ENCODE measurements around the gene GNS.

GNS gene

DNA sequence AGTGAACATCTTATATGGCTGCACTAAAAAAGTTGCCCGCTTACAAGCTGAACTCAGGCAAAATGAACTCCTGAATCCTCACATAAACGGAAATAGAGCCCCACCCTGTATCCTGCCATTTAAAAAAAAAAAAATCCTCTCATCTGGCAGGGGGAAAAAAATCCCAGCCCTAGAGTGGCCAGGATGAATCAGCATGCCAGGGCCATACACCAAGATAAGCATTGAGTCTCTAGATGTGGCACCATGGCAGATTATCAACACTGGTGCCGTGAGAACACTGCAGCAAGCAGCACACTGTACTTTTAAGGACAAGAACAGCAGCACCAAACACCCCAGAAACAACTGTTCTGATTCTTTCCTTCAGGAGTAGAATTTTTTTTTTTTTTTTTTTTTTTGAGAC lies 83.4 kb downstream of the GNS start:
- no peak for DNase-seq (ENCODE audit: low read depth in 2 of 2, low spot score in 1 of 2)

DNA sequence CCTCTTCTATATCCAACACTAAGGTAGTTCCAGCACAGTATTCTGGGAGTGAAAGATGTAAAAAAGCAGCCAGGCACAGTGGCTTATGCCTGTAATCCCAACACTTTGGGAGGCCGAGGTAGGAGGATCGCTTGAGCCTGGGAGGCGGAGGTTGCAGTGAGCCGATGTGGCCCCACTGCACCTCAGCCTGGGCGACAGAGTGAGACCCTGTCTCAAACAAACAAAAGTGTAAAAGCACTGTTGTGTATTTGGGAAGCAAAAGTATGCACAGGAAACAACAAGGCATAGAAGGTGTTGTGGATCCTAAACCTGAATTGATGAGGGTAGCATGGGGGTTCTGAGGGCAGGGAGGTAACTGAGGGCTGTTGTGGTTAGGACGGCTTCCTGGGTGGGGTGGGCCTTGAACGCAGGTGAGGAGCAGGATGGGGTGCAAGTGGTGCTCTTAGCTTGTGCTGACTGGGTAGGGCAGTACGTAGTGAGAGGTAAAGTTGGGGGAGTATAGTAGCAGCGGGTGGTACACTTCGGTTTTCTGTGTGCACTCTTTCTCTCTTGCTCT lies 84.8 kb downstream of the GNS start:
- no peak for DNase-seq (ENCODE audit: low read depth in 2 of 2, low spot score in 1 of 2)

DNA sequence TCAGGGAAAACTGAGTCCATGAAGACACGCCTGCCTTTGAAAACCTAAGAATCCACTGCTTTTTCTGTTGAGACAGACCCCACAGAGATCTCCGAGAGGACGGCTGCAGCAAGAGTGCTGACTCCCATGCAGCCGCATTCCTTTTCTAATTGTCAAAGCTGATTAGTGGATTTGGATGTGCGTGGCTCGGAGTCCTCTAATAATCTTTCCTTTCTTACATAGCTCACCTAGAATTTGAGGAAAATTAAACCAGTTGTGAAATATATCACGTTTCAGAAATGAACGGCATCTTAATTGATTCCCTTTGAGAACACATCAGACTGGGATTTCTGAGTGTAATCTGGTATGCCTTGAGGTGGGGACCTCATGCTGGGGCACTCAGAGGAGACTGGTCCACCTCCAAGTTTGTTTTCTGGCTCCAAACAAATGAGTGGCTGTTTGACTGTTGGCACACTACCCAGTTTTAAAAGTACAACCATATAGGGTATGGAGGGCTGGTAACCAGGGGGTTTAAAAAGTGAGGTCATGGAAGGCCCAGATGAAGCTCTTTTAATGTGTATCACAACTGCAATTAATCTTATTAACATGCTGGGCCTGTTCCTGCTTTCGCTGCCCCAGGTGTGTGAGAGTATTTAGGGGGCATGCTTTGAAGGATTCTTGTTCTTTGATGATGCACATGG lies 85.6 kb downstream of the GNS start:
- no peak for DNase-seq (ENCODE audit: low read depth in 2 of 2, low spot score in 1 of 2)

DNA sequence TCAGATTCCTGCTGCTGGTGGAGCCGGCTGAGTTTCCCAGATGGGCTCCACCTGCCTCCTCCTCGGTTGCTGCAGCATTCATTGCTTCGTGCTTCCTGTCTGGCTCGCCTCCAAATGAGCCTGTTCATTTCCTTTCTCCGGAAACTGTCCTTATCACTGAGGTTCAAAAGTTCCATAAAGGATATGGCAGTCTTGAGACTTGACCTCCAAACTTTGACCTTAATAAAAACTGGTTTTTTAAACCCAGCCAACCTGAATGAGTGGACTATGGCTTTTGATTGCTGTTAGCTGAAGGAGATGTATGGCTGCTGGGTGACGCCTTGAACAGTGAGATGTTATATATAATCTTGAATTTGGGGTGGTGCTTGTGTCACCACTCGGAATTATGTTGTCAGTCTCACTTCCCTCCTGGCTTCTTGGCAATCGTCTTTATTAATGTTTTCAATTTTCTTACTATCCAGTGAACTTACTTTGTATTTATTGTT lies 86.2 kb downstream of the GNS start:
- DNase-seq (ENCODE audit: low read depth in 2 of 2, low spot score in 1 of 2), result no peak

DNA sequence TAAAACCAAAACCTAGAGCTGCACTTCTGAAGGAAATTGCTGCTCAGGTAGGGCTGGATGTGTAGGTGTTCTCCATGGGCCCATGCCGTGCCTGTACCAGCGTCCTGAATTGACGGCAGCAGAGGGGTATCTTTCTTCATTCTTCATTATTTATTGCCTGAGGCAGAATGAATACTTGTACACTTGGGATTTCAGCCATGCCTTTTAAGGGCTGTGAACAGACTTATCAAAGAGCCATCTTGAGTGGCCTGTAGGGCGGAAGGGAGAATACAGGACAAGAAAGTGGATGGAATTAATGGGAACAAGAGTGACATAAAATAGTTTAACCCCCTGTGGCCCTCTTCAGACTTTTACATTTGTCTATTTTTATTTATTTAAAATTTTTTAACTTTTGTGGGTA lies 87.5 kb downstream of the GNS start:
- no peak for DNase-seq (ENCODE audit: low read depth in 2 of 2, low spot score in 1 of 2)

DNA sequence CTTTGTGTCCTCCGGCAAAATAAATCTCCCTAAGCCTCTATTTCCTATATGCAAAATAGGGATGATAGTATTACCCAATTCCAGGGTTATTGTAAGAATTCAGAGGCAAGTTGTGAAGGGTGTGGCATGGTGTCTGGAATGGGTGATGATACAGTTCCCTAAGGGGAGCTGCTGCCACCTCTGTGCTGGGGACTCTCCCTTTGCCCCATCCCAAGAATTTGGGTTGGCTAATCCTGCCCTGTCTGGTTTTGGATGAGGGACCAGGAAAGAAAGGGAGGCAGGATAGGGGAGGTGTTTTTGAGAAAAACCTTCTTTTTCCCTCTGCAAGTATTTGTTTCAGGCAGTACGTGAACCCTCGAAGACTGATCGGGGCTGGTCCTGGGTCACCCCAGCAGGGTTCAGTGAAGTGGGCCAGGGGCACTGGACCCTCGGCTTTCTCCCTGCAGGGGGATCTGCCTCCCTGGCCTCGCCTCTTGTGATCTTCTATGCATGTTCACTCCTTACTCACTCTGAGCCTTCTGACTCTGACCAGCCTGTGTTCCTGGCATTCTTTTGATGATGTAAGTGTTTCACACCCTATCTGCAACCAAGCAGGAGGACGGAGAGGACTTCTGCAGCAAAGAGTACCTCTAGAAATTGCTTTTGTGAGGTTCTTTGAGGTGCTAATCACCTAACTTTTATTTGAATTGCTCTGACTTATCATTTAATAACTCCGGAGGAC lies 88.1 kb downstream of the GNS start:
- DNase-seq (ENCODE audit: low read depth in 2 of 2, low spot score in 1 of 2), result no peak

DNA sequence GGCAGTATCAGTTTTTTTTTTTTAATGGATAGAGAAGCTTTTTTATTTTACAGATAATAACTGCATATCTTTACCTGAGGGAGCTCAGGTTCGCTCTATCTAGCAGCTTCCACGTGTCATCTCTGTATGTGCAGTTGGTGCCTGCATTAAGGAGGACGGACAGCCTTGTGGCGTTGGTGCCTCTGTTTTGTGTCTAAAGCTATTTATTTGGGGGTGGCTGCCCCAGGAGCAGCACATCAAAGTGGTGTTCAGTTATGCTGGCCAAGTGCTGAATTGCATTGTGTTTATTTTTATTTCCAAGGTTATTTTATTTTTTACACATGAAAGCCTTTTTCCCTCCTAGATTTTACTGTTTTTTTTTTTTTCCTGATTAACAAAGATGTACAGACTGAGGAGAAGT lies 89.2 kb downstream of the GNS start:
- DNase-seq (ENCODE audit: low read depth in 2 of 2, low spot score in 1 of 2), result no peak

DNA sequence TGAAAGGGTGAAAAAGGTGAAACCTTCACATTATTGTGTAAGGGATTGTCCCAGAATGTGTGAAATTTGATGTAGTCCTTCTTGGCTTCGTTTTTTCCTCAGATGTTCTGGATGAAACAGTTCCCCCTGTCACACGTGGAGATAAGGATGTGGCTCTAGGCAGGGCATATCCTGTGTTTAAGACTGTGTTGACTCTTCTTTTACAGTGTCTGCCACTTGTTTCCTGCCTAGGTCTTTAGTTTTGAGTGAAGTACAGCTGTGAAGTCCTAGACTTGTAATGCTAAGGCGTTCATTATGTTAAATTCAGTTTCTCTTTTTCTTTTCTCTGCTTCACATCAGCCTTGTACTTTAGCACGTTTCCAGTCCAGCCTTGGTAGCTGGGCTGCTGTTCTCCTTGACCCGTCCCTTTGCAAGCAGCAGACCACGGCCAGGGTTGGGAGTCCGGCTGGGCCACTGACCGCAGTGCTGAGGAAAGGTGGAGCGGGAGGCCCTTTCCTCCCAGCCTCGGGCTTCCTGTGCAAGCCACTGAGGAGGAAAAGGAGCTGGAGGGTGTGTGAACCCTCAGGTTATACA lies 89.8 kb downstream of the GNS start:
- DNase-seq (ENCODE audit: low read depth in 2 of 2, low spot score in 1 of 2), result no peak

DNA sequence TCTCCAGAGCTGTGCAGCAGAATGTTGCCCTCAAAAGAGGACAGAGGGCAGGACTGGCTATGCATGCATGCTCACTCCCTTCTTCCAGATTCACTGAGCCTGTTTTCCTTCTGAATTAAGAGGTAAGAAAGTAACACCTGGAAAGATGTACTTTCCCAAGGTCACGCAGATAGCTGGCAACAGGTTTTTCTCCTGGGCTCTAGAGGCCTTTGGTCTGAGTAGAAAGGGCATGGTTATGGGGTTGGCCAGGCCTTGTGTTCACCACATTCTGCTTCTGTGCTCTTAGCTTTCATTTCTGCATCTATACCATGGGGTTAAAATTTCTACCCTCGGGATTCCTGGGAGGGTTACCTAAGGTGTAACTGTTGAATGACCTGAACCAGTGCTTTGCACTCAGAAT lies 91.4 kb downstream of the GNS start:
- DNase-seq (ENCODE audit: low read depth in 2 of 2, low spot score in 1 of 2), result no peak

DNA sequence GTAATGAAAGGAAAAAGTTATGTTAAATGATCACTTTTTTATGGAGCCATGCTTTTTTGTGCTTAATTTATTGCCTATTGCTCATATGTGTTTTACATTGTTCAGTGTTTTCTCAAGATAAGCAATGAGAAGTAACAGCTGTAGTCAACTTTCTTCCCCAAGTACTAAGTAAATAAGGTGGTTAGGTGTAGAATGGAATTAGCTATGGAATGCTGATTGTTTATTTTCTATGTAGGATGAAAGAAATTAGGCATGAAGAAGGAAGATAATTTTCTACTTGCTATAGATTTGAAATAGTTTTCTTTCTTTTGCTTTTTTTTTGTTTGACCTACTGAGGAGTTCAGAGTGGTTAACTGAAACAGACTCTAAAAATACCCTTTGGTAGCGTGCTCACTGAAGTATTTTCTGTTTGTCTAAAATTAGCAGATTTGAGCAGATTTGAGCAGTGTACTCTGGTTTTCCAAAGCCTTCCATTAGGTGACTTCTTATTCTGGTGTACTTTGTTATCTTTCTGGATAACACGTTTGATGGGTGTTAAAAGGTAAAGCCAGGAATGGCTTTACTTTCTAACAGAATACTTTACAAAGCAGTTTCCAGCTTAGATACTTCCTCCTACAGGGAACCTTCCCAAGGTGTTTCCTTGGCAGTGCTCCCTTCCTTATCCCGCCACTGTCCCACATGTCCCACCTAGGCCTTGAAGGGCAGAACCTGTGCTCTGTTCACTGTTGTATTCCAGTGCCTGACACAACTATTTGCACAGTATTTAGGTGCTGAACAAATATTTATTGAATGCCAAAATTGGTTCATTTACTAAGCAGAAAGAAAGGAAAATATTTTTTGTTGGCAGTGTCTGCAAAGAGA lies 92.9 kb downstream of the GNS start:
- no peak for DNase-seq (ENCODE audit: low read depth in 2 of 2, low spot score in 1 of 2)

DNA sequence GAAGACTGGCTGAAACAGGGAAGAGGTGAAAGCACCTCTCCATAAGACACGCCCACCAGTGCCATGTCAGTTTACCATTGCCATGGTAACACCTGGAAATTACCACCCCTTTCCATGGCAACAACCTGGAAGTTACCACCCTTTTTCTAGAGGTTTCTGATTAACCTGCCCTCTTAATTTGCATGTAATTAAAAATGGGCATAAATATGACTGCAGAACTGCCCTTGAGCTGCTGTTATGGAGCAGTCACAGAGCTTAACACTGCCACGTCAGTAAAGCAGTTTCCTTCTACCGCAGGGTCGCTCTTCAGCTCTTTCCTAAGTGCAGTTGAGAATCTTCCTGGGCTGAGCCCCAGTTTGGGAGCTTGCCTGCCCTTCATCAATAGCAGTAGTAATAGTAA lies 93.7 kb downstream of the GNS start:
- DNase-seq (ENCODE audit: low read depth in 2 of 2, low spot score in 1 of 2), result no peak

Data from stimulated activated CD8-positive, alpha-beta memory T cell treated with anti-CD3 and anti-CD28 coated beads, Interleukin-4, amount 100 ng/mL, for 4 hours (primary cell).